OCI-LY7 (cell line): Measurements from ENCODE around the gene APOBEC3G.
"Not testable (repeated sequence)": the region's sequence is repeated elsewhere in the genome, so short reads cannot be mapped to it uniquely, and the experiment has no call there.

Experiments
- CTCF ChIP-seq: fragments of 200-600 bp; sonication (generic); conservative IDR thresholded peaks from 2 replicates; pipeline ENCODE4 v1.5.1; 2014; ENCODE audit warnings: mild to moderate bottlenecking, antibody characterized with exemption, low read length, moderate library complexity, mixed read lengths
- EZH2phosphoT487 ChIP-seq: fragments of 200-600 bp; sonication (generic); IDR thresholded peaks from 2 replicates; pipeline ENCODE4 v1.6.1; 2018; ENCODE audit warnings: low read depth, borderline replicate concordance, mild to moderate bottlenecking, mixed run types, antibody characterized with exemption, low read length, moderate library complexity, mixed read lengths

GRCh38 chr22:39040155-39040537, 36.9 kb upstream of the APOBEC3G start:
- TF ChIP-seq CTCF, EZH2phosphoT487: not testable (repeated sequence)
